Measurements from ENCODE around the gene DCBLD2.
"Not testable (repeated sequence)": the region's sequence is repeated elsewhere in the genome, so short reads cannot be mapped to it uniquely, and the experiment has no call there.

DCBLD2 gene

GRCh38 chr3:98856724-98857123 lies 44.8 kb downstream of the DCBLD2 start:
- H3K4me3 ChIP-seq: no peak overlapping the region
- H3K4me2 ChIP-seq: no peak overlapping the region
- no peak overlapping the region for H3K27ac ChIP-seq
- H3K9me3 ChIP-seq (replicated peaks in 1 of 11): peaks cover 27 to 47% (median 38%) of the 10 kb centered on the region in 11 experiments
- H3K9ac ChIP-seq: no peak overlapping the region
- peaks cover 8 to 32% (median 20%) of the 10 kb centered on the region in 11 experiments; a peak in 20 of 22 replicates for H3K36me3 ChIP-seq
- no peaks in the 10 kb centered on the region for H3K4me1 ChIP-seq
- H3K27me3 ChIP-seq: no peaks in the 10 kb centered on the region
- no peak for TF ChIP-seq Cebpa-rat (IDR thresholded peaks at IDR 0.05)
- H4K20me1 ChIP-seq: no peaks in the 10 kb centered on the region

- Histone ChIP-seq H3K9me3 (replicated peaks in 1 of 11) (peaks cover 27 to 44% (median 38%) of the 10 kb centered on the region in 11 experiments), H3K4me2 (no peak overlapping the region), H3K4me1 (no peaks in the 10 kb centered on the region), H3K9ac (no peak overlapping the region), H3K27me3 (no peaks in the 10 kb centered on the region), H4K20me1 (no peaks in the 10 kb centered on the region), H3K4me3 (no peak overlapping the region), H3K27ac (no peak overlapping the region), H3K36me3 (peaks cover 8 to 32% (median 20%) of the 10 kb centered on the region in 11 experiments; a peak in 20 of 22 replicates)
- no peak for TF ChIP-seq Cebpa-rat (IDR thresholded peaks at IDR 0.05)
Observed at GRCh38 chr3:98855806-98856400, 45.6 kb downstream of the DCBLD2 start.

DNA sequence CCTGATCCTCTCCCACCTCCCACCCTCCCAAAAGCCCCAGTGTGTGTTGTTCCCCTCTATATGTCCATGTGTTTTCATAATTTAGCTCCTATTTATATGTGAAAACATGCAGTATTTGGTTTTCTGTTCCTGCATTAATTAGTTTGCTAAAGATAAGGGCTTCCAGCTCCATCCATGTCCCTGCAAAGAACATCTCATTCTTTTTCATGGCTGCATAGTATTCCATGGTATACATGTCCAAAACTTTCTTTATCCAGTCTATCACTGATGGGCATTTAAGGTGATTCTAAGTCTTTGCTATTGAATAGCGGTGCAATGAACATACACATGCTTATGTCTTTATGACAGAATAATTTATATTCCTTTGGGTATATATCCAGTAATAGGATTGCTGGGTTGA lies 53.4 kb downstream of the DCBLD2 start:
- no peak overlapping the region for H3K4me2 ChIP-seq
- no peak overlapping the region for H3K4me3 ChIP-seq
- peaks cover 9 to 28% (median 12%) of the 10 kb centered on the region in 11 experiments; a peak in 21 of 22 replicates for H3K36me3 ChIP-seq
- H3K4me1 ChIP-seq: peaks cover 0 to 11% (median 6%) of the 10 kb centered on the region in 10 experiments; a peak in 11 of 20 replicates
- no peak overlapping the region for H3K9ac ChIP-seq
- TF ChIP-seq Cebpa-rat (IDR thresholded peaks at IDR 0.05): no peak
- H3K27me3 ChIP-seq: no peaks in the 10 kb centered on the region
- no peak overlapping the region for H3K27ac ChIP-seq
- peaks cover 0 to 13% (median 8%) of the 10 kb centered on the region in 11 experiments; a peak in 15 of 22 replicates for H3K9me3 ChIP-seq (replicated peaks in 1 of 11)
- no peaks in the 10 kb centered on the region for H4K20me1 ChIP-seq

- no peak overlapping the region for H3K4me3 ChIP-seq
- H3K27me3 ChIP-seq: no peaks in the 10 kb centered on the region
- H3K9me3 ChIP-seq (replicated peaks in 1 of 11): peaks cover 0 to 13% (median 8%) of the 10 kb centered on the region in 11 experiments; a peak in 15 of 22 replicates
- H3K4me2 ChIP-seq: no peak overlapping the region
- peaks cover 9 to 28% (median 12%) of the 10 kb centered on the region in 11 experiments; a peak in 21 of 22 replicates for H3K36me3 ChIP-seq
- peaks cover 0 to 11% (median 6%) of the 10 kb centered on the region in 10 experiments; a peak in 11 of 20 replicates for H3K4me1 ChIP-seq
- TF ChIP-seq Cebpa-rat (IDR thresholded peaks at IDR 0.05): no peak
- no peak overlapping the region for H3K9ac ChIP-seq
- no peaks in the 10 kb centered on the region for H4K20me1 ChIP-seq
- H3K27ac ChIP-seq: no peak overlapping the region
Observed at GRCh38 chr3:98846101-98846500, 55.4 kb downstream of the DCBLD2 start.

DNA sequence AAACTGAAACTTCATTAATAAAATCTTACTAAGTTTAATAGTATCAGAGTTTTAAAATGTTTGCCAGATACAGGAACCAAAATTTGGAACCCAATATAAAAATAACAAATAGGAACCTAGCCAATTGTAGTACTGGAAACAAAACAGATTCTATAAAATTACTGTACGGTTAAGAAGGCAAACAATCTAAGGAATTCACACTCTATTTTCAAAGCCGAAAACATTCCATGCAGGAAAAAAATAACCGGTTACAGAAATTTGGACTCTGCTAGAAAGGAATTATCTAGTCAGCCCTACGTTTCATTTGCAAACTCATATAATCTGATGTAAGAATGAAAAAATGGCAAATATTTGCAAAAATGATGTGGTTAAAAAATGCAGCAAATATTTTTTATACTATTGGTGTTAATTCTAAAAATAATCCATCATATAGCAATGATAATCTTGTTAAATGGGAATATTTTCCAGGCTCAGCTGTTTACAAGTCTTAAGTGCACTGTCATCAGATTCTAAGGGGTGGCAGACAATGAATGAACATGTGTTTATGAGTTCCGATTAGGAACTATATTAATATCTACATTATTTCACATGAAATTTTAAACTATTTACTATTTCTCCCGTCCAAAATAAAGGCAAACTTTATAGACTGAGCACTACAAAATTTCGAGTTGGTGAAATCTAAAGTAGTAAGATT lies 58.1 kb downstream of the DCBLD2 start:
- no peak overlapping the region for H3K4me3 ChIP-seq
- peaks cover 4 to 16% (median 12%) of the 10 kb centered on the region in 11 experiments; a peak in 18 of 22 replicates for H3K9me3 ChIP-seq (replicated peaks in 1 of 11)
- no peaks in the 10 kb centered on the region for H4K20me1 ChIP-seq
- H3K36me3 ChIP-seq: peaks cover 5 to 30% (median 12%) of the 10 kb centered on the region in 11 experiments; a peak in 21 of 22 replicates
- no peak overlapping the region for H3K27ac ChIP-seq
- no peak overlapping the region for H3K4me2 ChIP-seq
- TF ChIP-seq Cebpa-rat (IDR thresholded peaks at IDR 0.05): no peak
- H3K27me3 ChIP-seq: no peaks in the 10 kb centered on the region
- no peak overlapping the region for H3K9ac ChIP-seq
- H3K4me1 ChIP-seq: no peaks in the 10 kb centered on the region

DNA sequence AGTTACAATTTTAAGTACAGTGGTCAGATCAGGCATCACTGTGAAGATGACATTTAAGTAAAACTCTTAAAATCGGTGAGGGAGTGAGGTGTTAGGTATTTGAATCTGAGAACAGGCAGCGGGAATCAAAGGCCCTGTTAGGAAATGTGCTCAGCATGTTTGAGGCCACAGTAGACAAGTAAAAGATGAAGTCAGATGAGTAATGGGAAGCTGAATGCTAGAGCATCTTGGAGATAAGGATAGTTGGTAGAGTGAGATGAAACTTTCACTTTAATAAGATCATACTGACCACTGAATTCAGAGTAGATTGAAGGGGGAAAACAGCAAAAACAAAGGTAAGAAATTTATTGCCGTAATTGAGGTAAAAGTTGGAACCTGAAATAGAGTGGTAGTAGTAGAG lies 61.6 kb downstream of the DCBLD2 start:
- Histone ChIP-seq H3K4me2 (no peak overlapping the region), H3K9me3 (replicated peaks in 1 of 11) (peaks cover 0 to 11% (median 9%) of the 10 kb centered on the region in 11 experiments; a peak in 10 of 22 replicates), H3K27ac (no peak overlapping the region), H3K4me3 (no peak overlapping the region), H3K36me3 (peaks cover 0 to 18% (median 0%) of the 10 kb centered on the region in 11 experiments; a peak in 4 of 22 replicates), H3K27me3 (no peaks in the 10 kb centered on the region), H4K20me1 (no peaks in the 10 kb centered on the region), H3K9ac (no peak overlapping the region), H3K4me1 (no peaks in the 10 kb centered on the region)
- TF ChIP-seq Cebpa-rat (IDR thresholded peaks at IDR 0.05): no peak

- H3K9me3 ChIP-seq (replicated peaks in 1 of 11): peaks cover 3 to 19% (median 11%) of the 10 kb centered on the region in 11 experiments; a peak in 16 of 22 replicates
- not testable (repeated sequence) for H3K4me3 ChIP-seq, H3K27me3 ChIP-seq, H3K4me2 ChIP-seq, H3K4me1 ChIP-seq, H3K36me3 ChIP-seq, H3K9ac ChIP-seq, H3K27ac ChIP-seq, H4K20me1 ChIP-seq
Observed at GRCh38 chr3:98831060-98831459, 70.4 kb downstream of the DCBLD2 start.

GRCh38 chr3:98829246-98829832 lies 72.2 kb downstream of the DCBLD2 start:
- H3K4me2 ChIP-seq: no peak overlapping the region
- H3K4me1 ChIP-seq: no peaks in the 10 kb centered on the region
- H3K9me3 ChIP-seq (replicated peaks in 1 of 11): peaks cover 3 to 19% (median 11%) of the 10 kb centered on the region in 11 experiments; a peak in 16 of 22 replicates
- no peak overlapping the region for H3K9ac ChIP-seq
- no peaks in the 10 kb centered on the region for H3K27me3 ChIP-seq
- H3K36me3 ChIP-seq: peaks cover 0 to 6% (median 0%) of the 10 kb centered on the region in 11 experiments; a peak in 5 of 22 replicates
- no peak for TF ChIP-seq Cebpa-rat (IDR thresholded peaks at IDR 0.05)
- no peak overlapping the region for H3K27ac ChIP-seq
- H4K20me1 ChIP-seq: no peaks in the 10 kb centered on the region
- no peak overlapping the region for H3K4me3 ChIP-seq

- H3K4me2 ChIP-seq: no peak overlapping the region
- no peaks in the 10 kb centered on the region for H3K36me3 ChIP-seq
- no peaks in the 10 kb centered on the region for H4K20me1 ChIP-seq
- H3K27me3 ChIP-seq: no peaks in the 10 kb centered on the region
- H3K4me3 ChIP-seq: no peak overlapping the region
- H3K9ac ChIP-seq: no peak overlapping the region
- no peak overlapping the region for H3K27ac ChIP-seq
- TF ChIP-seq Cebpa-rat (IDR thresholded peaks at IDR 0.05): no peak
- H3K4me1 ChIP-seq: no peaks in the 10 kb centered on the region
- peaks cover 0 to 12% (median 6%) of the 10 kb centered on the region in 11 experiments; a peak in 13 of 22 replicates for H3K9me3 ChIP-seq (replicated peaks in 1 of 11)
Observed at GRCh38 chr3:98827221-98827920, 74.1 kb downstream of the DCBLD2 start.

Measured in BLaER1 treated with 17β-estradiol and CSF1 and Interleukin-3, amounts not matched to agents 10 nM and 100 nM (cell line).